ENCODE measurements around the gene LIN54.

LIN54 gene

DNA sequence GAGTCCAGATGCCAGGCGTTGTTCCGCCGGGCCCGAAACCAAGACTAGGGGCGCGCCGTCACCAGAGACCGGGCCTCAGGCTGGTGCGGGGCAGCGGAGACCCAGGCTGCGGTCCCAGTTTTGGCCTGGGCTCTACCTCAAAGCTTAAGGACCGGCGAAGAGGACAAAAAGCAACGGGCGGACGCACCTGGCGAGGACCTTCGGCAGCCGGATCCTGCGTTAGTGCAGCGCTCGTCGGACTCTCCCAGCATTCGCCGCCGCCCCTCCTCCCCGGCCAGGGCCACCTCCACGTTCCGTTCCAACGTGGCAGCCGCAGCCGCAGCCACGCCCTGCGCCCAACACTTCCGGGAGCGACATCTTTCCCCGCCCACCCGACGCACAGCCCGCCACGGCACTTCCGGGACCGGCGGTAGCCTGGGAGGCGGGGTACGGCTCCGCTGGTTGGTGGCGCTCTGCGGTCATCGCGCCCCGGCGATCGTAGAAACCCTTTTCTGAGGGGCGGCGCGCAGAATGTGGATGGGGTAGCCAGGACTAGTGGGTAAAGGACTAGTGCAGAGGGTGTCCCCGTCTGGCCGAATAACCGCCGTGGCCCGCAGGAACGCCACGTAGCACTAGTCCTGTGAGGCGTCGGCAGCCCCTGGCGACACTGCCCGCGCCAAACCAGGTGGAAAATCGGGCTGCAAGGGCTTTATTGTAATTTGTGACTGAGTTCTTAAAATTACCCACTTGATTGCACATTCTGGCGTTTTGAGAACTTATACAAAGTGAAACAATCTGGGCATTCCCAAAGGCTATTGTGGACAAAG, 119.5 kb downstream of the LIN54 start, which contains the start of gene SEC31A:
Gene SEC31A, minus strand, starts transcription at position 253 of the 806 bp plus-strand sequence. CDS start 9,217 bp downstream, outside the sequence.
- DNase-seq = peak; percentile 97

DNA sequence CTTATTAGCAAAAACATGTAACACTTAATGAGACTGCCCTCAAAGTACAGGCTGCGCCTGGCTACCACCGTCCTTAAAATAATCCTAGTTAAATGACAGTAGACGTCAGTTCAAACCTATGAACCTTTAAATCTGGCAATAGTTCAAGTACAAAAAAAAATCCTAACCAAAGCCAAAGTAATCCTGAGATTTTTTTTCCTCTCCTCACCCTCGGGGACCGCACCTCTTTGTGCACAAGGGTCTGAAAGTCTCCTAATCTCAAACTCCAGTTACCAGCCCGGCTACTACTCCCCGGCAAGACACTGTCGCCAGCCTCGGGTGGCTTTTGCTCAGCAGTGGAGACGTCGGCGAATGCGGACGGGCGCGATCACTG, 120.1 kb downstream of the LIN54 start:
- DNase-seq = no peak

DNA sequence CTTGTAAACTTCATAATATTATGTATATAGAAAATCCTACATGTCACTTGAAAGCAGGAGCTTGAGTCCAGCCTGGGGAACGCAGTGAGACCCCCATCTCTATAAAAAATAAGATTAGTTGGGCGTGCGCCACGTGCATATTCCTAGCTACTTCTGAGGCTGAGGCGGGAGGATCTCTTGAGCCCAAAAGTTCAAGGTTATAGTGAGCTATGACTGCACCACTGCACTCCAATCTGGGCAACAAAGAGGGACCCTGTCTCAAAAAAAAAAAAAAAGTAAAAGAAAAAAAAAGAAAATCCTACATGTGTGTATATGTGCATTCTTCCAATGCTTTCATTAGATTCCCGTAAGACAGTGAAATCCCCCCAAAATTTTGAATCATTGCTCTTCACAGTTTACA, 121.3 kb downstream of the LIN54 start:
- DNase-seq = no peak

DNA sequence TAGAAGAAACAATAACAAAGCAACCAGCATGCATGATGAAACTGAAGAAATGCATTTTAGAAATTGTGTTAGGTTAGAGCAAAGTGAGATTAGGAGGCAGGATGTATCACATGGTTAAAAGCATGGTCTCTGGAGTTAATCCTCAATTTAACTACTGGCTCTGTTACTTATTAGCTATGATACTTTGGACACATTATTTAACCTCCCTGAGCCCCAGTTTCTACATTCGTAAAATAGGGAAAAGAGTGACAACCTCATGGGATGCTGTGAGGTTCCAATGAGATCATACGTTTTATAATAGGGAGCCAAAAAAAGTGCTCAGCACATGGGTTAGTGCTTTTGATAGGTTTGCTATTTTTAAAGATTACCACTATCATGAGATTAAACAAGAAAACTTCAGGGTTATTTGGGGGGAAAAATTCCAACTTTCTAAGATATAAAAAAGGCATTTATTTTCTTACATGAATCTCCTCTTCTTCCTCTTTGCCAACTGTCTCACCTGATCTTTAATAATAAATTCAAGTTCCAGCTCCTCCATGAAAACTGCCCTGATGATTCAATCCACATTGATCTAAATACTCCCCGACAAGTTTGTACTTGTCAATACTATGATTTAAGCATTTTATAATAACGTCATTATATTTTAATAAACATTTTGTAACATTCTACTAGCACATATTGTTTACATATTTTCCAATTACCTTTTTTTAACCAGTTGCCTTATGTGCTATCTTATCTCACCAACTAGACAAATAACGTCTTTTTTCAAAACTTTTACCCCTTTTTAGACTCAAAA, 124.3 kb downstream of the LIN54 start:
- no peak for DNase-seq

DNA sequence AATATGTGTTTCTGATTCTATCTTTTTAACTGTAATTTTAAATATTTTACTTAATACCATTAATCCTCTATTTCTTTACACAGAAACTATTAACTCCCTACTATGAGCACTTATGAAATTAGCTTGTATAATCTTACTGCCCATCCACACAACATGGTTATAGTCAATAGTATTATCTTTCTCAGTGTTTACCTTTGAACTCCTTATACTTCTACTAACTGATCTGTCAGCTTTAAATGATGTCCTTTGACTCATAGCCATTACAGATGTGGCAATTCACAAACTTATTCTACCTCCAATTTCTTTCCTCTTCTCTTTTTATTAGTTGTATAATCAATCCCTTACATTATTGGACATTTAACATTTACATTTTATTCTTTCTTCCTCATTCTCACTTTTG, 125.2 kb downstream of the LIN54 start:
- no peak for DNase-seq

Measured in CD4-positive, alpha-beta T cell treated with Interleukin-17A for 4 hours (primary cell).